Prostate gland (tissue), 2 donors: ENCODE data around the gene RUNX3.

Experiments used
- CTCF ChIP-seq, 4 experiments: fragments of 200-600 bp in 2 of 4; fragments of 450-650 bp in 2 of 4; sonication (generic) in 2 of 4; IDR thresholded peaks; 1 replicate in 3 of 4; 2 replicates in 1 of 4; pipeline ENCODE4 v1.5.1; 2016 to 2019; ENCODE audit warnings: antibody characterized with exemption in 4 of 4, mild to moderate bottlenecking in 2 of 4, moderate library complexity in 2 of 4
- POLR2A ChIP-seq: fragments of 450-650 bp; IDR thresholded peaks from one replicate; pipeline ENCODE4 v1.6.1; 2016; ENCODE audit warnings: antibody characterized with exemption, mild to moderate bottlenecking

GRCh38 chr1:24928689-24929397, 1.2 kb downstream of the RUNX3 start:
- TF ChIP-seq CTCF (IDR thresholded peaks at IDR 0.05) (no peak), POLR2A (no peak)
